HG02610 (cell line): ENCODE results near the gene ECE1.

Source experiments
- ATAC-seq: cut with Tn5 transposase; IDR thresholded peaks from one replicate; pipeline ENCODE4 v1.9.1; 2021; ENCODE audit warnings: mild to moderate bottlenecking, moderate library complexity; ENCODE audit not compliant: unreplicated experiment

Gene ECE1

DNA sequence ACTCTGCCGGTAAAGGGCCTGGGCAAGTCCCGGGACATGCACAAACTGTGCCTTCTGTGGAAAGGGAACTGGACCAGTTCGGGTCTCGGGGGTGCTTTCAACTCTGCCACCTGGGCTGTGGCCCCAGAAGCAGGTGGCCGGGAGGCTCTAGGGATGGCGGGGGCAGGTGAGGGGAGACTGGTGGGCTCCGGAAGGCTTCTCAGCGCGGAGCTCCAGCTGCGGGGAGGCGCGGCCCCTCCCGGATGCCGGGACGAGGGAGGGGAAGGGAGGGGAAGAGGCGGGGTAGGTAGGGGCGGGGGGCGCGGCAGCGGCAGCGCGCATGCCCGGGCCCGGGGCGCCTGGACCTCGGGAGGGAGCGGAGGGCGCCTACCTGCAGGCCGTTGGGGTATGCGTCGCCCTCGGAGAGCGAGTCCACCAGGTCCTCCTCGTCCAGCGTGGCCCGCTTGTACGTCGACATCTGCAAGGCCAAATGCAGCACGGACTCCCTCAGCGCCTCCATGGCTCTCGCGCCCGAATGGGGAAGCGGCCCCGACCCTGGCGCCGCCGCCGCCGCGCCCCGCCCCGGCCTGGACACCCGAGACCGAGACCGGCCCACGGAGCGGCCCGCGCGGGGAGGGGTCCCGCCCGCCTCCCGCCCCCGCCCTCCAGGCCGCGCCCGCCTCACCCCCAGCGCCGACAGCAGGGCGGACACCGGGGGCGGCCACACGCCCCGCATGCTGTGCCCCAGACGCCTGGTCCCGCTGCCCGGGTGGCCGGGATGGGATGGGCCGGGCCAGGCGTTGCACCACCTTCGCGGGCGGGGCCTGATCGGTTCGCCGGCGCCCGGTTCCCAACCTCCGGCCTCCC is at the start of gene ECE1:
Gene ECE1, minus strand, starts transcription at position 764 of the 846 bp plus-strand sequence. Its CDS starts 49 bp downstream, at position 715.
- ATAC-seq, result no peak

DNA sequence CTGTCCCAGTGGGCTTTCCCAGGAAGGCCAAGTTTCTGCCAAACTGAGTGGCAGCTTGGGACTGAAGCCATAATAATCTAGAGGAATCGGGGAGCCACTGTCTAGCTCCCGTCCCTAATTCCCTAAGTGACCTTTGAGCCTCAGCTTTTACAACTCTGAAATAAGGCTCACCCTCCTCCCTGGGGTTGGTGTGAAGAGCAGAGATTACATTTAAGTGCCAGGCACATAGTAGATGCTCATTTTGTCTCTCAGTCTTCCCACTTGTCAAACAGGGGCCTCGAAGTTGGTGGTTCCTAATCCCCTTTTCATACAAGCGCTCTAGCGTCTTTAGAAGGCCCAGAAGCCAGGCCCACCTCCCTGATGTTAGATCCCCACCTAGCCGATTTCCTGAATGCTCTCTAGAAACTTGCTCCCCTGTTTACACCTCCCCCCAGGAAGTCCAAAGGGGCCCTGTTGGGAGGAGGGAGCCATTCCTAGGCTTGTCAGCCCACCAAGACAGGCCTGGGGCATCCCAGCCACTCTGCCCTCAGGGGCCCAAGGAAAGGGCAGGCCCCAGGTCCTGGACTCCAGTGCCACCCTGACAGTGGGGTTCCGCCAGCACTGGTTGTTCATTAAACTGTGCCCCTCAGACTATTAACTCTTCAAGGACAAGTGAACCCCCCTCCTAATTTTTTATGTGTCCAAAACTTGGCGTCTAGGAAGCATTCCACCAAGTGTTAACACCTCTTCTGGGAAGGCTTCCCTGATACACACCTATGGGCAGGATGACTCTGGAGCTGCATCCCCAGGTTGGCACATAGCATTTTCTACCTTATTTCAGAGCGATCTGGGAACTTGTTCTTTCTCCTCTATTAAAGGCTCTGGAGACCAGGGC is 49.3 kb upstream of the ECE1 start:
- ATAC-seq, result no peak

DNA sequence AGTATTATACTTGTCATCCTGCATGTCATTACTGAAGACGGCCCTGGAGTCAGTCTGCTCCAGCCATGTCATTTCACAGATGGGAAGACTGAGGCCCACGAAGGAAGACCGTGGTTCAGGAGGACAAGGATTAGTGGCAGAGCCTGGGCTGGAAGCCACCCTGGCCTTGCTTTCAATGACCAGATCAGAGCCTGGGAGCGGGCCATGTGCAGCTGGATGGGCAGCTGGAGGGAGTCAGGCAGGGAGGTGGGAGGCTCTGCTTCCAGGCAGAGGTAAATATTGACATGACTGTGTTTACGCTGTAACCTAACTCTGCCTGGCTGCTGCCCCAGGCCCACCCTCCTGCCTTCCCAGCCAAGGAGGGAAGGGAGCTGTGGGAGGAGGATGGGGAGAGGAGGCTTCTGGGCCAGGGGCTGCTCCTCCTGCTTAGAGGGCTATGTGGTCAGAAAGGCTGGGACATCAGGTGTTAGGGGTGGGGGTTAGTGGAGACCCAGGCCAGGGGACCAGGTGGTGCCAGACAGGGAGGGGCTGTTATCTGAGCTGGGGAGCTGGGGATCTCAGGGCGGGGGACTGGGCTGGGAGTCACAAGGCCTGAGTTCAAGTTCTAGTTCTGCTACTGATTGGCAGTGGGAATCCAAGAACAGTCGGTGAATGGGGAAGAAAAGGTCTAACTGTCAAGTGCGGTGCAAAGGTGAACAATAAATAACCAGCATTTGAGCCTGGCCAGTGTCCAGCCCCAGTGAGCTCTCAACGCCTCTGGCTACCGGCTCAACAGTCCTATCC is 48.5 kb upstream of the ECE1 start:
- ATAC-seq, result no peak

DNA sequence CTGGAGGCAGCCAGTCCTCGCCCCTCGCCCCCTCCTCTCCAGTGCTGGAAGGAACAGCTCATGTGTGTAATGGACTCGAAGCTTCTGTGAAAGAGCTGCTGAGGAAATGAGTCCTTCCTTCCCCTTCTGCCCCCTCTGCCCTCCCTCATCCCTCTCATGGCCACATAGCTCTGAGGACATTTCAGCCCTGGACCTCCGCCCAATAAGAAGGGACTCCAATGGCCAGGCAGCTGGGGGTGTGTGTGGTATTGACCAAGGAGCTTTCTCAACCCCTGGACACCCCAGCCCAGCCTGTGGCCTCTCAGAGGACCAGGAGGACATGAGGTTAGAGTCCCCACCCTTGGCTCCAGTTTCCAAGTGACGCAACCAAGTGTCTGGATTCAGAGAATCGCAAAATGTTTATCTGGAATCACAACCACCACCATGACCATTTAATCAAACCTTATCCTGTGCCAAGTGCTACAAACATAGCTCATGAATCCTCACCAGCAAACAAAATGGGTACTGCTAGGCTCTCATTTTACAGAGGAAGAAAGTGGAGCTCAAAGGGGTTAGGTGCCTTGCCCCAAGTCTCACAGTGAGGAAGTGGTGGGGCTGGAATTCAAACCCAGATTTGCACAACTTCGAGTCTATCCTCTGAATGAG is 47.8 kb upstream of the ECE1 start:
- ATAC-seq, result no peak

DNA sequence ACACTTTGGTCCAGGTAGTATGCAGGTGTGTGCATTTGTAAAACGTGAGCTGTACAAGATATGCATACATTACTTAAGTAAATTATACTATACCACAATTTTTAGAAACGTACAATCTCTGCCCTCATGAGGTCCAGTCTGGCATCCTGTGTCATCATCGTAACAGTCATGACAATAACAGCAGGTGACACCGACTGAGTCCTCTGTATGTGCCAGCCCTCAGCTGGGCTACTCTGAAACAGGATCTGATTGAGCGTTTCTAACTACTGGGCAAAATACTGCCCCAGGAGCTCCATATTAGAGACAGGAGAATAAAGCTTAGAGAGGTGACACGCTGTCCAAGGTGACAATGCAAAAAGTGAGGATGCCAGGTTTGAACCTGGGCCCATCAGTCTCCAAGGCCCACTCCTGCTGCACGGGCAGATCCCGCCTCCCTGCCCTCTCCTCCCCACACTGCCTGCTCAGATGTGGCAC is 47.2 kb upstream of the ECE1 start:
- no peak for ATAC-seq

DNA sequence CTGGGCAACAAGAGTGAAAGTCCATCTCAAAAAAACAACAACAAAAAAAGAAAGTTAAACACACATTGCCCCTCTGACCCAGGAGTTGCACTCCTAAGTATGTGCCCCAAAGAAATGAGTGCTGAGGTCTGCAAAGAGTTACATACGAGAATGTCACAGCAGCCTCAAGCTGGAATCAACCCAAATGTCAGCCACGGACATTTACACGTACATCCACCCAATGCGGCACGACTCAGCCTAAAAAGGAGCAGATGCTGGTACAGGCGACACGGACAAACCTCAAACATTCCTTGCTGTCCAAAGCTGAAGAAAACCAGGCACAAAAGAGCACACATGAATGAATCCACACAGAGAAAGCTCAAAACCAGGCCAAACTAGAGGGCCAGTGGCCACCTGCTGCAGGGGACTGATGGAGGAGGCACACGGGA is 46.8 kb upstream of the ECE1 start:
- ATAC-seq, result no peak

DNA sequence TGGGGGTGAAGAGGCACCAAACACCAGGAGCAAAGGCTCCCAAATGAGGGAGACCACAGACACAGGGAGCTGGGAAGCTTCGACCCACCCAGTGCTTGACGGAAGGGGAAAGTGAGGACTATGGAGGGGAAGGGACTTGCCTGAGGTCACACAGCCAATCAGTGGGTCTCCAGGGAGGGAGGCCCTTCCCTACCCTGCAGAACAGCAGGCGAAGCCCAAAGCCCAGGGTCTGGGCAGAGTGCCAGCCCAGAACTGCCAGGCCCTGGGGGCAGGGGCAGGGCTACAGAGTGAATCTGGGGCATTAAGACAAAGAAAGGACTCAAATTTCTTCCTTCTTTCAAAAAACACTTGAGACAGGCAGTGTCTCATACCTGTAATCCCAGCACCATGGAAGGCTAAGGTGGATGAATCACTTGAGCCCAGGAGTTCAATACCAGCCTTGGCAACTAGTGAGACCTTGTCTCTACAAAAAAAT is 45.5 kb upstream of the ECE1 start:
- no peak for ATAC-seq

DNA sequence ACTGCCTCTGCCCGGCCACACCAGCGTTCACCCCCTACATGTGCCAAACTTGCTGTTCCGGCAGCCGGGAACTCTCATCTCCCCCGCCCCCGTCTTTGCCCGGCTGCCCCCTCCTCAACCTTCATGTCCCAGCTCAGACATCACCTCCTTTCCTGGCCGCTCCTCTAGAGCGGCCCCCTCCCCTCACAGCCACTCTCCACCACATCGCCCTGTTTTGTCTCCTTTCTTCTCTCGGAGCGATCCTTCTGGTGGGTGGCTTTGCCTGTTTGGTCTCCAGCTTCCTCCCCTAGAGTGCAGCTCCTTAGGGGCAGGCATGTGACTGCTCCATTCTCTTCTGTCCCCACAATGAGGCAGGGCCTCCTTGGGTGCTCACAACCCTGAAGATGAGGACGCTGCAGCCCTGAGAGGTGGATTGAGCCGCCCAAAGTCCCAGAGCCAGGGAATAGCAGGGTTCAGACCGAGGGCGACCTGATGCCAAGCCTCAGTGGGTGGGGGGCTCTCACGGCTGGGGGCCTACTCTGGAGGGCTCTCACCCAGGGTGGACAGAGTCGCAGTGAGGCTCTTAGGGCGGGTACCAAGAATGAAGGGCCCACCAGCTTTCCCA is 44.9 kb upstream of the ECE1 start:
- no peak for ATAC-seq

DNA sequence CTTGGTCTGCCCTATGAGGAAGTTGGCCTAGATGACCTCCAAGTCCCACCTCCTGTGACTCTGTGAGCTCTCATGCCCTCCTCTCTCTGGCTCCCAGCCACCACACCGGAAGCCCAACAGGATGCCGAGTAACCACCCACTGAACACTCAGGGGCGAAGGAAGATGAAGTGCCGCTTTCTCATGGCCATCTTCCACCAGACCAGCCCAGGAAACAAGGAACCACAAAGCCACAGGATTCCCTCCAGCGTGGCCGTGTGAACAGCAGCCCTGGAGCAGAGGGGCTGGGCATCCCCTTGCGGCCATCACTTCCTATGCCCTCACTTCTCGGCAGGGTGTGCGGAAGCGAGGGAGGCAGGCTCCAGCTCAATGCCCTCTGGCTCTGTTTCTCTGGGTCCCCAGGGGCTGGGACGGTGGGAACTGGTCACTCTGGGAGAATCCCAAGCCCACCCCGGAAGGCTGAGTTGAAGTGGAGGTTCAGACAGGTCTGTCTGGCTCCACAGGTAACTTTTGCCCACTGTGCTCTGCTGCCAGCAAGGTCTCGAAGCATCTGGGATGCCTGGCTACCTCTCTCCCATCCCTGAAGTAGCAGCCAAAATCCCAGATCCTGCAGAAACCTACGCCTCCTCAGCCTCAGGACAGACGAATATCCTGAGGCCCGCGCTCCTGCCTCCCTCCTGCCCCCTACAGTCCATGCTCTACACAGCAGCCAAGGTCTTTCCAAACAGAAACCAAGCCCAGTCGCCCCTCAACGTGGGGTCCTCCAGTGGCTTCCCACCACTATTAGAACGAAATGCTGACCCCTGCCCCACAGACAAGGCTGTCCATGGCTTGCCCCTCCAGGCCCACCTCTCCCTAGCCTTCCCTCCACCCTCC is 44.2 kb upstream of the ECE1 start:
- peak; percentile 80 for ATAC-seq

DNA sequence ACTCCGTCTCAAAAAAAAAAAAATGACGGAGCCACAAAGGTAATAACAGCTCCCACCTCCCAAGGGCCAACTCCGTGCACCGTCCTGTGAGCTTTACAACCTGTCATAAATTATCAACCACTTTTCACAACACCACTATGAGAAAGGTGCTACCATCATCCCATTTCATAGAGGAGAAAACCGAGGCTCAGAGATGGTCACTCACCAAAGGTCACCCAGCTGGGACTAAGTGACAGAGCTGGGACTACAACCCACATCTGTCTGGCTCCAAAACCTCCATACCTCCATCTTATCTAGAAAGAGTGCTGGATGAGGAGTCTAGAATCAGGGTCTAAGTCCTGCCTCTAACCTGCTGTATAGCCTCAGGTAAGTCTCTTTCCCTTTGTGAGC is 43.6 kb upstream of the ECE1 start:
- ATAC-seq, result no peak

DNA sequence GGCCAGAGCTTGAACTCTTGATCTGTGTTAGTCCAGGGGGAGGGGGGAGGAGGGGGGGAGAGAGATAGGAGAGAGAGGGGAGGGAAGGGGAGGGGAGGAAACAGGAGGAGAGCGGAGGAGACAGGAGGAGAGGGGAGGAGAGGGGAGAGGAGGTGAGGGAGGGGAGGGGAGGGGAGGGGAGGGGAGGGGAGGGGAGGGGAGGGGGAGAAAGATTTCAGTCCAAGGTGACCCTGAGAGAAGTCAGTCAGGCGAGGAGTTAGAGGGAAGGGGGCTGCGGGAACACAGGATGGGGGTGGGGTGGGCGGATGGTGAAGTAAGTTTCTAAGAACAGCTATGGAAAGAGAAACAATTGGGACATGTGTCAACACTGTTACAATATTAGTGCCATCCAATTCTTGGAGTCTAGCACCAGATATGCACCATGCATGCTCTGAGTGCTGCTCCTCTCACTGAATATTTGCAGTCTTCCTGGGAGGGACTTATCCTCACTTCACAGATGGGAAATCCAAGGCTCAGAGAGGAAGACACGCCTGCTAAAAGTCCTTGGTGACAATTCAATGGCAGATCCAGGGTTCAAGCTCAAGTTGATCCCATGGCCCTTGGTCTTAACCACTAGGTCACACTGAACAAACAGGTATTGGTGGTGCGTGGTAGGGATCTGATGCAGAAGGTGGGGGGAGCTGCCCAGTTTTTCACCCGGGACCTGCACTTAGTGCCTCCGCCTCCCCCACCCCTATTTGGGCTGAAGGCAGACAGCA is 42.5 kb upstream of the ECE1 start:
- ATAC-seq, result no peak

DNA sequence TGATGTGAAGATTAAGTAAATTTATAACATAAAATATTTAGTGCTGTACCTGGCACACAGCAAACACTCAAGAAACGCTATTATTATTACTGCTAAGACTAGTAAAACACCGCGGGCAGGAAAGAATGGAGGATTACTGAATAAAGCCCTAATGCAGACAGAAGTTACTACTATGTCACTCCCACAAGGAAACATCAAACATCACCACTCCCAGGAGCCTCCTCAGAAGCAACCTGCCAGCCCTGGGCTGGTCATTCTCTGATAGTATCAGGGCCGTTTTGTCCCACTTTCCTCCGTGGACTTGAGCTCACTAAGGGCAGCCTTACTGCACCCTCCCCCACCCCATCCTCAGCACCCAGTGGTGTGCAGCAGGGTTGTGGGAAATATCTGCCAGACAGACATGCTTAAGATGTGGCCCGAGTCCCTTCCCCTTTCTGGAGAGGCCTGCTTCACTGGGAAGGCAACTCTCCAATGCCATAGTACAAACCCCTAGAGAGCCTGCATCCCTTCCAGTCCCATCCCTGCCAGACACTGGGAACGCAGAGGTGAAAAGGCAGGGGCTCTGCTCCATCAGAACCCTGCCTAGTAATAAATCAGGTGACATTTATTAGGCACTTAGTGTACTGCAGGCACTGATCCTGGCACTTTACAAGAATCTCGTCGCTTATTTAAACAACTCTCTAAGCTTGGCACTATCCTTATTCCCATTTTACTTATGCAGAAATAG is 41.7 kb upstream of the ECE1 start:
- ATAC-seq, result no peak

DNA sequence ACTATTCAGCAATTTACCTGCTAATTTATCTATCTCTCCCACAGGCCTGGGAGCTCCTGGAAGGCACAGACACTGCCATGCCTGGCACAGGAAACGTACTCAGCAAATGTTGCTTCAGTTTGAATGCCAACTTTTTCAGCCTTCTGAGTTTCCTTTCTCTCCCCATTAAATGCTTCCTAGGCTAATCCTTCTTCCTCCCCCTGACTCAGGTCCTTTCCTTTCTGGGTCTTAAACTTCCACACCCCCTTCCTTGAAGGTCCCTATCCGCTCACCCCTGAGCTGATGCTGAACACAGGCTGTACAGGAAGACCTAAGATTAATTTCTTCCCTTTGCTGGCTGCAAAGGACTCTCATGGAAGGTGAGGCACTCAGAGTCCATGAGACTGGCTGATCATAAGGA is 40.3 kb upstream of the ECE1 start:
- ATAC-seq, result no peak

DNA sequence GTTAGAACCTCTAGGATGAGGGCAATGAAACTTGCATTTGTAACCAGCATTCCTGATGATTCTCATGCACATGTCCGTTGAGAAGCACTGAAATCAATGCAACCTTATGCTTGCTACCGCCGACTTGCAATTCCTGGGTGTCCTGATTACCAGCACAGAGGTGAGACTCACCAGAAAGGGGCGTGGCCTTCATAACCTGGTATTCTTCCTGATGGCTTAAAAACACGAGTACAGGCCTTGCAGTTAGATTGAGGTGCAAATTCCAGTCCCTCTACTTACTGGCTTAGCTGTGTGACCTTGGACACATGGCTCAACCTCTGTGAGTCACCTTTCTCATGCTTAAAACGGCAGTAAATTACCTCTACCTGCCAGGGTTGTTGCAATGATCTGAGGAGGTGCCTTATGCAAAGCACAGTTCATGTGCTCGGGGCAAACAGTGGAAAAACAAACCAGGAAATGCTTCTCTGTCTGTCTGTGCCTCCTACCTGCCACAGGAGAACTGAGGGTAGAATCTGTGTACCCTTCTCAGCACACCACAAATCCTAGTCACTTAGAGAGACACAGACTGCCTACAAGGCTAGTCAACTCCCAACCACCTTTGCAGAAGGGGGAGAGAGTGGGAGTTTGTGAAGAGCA is 39.1 kb upstream of the ECE1 start:
- no peak for ATAC-seq

DNA sequence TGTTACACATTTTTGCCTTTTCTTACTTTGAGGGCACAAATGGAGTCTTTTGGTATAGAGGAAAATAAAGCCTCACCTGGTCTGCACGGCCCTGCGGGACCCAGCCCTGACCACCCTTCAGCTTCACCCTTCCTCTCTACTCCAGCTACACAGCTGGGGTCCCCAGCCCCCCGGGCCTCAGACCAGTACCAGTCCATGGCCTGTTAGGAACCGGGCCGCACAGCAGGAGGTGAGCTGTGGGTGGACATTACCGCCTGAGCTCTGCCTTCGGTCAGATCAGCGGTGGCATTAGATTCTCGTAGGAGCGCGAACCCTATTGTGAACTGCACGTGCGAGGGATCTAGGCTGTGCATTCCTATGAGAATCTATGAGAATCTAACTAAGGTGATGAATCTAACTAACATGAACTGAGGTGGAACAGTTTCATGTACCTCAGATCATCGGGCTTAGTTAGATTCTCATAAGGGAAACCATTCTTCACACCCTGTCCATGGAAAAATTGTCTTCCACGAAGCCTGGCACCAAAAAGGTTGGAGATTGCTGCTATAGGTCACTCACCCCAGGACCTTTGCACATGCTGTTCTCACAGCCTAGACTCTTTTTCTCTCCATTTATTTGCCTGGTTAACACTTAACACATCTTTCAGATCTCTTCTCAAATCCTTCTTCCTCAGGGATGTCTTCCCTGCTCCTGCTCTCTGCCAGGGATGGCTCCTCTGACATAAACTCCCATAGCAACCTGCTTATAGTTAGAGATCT is 37.5 kb upstream of the ECE1 start:
- ATAC-seq, result no peak

DNA sequence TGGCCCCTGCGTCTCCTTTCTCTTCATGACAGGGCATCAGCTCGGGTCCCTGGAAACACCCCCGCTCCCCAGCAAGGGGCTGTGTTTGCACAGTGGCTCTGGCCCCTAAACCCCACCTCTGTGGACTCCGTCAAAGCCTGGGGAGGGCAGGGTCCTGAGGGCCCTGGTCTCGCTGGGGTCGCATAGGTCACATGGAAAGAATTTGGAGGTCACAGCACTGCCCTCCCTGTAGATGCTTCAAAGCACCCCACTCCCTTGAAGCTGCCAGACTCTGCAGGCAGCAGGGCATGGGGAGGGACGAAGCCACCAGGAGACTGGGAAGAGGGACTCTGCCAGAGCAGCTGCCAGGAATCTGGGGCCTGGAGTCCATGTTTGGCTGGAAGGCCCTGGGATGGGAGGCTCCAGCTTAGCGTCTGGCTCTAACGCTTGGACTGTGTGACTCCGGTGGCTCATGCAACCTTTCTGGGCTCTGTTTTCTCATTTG is 36.6 kb upstream of the ECE1 start:
- ATAC-seq, result no peak
